Stimulated activated CD4-positive, alpha-beta T cell treated with anti-CD3 and anti-CD28 coated beads, Interleukin-1b, Interleukin-23, amount 100 ng/mL, for 24 hours (primary cell): ENCODE results near the gene SH2D6.

Source experiments
- DNase-seq, 4 experiments: peaks; one replicate each; pipeline ENCODE4 v3.0.0-alpha.2; 2020; ENCODE audit warnings: low read depth in 4 of 4, low spot score in 1 of 4

Gene SH2D6

DNA sequence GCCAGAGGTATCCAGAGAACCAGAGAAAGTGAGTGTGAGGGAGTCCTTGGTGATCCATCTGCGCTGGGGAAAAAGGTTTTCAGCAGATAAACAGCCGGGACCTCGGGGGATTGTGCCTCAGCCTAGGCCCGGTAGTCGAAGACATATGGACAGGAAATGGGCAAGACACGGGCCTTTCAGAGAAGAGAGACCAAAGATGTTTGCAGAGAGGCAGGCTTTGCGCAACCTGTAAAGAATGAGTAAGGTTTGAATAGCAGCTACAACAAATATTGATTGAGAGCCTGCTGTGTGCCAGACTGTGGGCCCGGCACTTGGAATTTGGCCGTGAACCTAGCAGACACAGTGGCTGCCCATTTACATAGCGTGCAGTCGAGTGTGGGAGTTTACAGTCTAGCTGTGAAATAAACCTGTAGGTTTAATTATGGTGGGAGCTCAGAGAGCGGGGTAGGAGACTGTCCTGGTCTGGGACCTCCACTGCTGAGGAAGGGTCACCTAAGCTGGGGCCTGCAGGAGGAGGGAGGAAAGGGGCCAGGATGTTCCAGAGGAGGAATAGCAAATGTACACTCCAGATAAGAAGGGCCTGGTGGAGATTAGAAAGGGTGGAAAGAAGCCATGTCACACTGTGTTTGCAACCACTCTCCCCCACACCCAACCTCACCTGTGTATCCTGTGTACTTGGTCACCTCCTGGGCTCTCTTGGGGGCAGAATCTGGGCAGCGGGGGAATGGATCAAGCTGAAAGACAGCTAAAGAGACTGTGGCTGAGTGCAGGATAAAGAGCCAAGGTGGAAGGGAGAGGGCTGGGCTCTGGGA lies 3.0 kb downstream of the SH2D6 start:
- DNase-seq, result no peak

DNA sequence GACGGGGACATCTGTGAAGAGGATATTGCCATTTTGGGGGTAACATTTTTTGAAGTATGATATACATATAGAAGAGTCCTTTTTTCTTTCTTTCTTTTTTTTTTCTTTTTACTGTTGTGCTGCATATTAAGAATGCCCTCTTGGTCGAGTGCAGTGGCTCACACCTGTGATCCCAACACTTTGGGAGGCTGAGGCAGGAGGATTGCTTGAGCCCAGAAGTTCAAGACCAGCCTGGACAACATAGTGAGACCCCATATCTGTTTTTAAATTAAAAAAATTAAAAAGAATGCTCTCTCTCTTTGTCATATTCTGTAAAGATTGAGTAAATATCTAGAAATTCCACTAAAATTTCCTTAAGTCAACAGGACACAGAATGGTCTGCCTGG lies 3.6 kb downstream of the SH2D6 start:
- no peak for DNase-seq

DNA sequence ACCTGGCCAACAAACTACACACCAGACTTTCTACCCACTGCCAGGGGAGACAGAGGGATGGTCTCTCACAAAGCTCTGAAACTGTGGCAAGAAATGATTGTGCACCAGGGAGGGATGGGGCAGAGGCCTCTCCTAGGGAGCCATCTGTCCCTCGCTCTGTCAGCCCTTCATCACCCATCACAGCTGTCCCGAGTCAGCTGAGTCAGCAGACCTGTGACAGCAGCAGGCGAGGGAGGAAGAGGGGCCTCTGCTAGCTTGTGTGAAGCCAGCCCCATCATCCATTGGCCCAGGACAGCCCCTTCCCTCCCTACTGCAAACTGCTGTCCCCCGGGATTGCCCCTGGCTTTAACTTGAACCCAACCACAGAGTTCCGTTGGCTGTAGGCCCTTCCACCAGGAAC lies 5.0 kb downstream of the SH2D6 start:
- no peak for DNase-seq

GRCh38 chr2:85425588-85425987 lies 7.1 kb downstream of the SH2D6 start:
- no peak for DNase-seq

- no peak for DNase-seq
Measured at GRCh38 chr2:85427300-85427835, 8.9 kb downstream of the SH2D6 start.

DNA sequence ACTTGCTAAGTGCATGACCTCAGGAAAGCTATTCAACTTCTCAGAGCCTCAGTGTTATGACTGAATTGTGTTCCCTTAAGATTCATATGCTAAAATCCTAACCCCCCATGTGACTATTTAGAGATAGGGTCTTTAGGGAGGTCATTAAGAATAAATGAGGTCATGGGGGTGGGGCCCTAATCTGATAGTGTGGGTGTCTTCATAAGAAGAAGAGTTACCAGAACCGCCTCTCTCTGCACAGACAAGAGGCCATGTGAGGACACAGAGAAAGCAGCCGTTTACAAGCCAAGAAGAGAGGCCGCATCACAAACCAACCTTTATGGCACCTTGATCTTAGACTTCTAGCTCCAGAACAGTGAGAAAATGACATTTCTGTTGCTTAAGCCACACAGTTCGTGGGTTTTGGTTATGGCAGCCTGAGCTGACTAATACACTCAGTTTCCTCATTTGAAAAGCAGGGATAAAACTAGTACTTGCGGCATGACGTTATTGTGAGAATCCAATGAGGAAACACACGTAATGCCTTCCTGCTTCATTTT lies 9.9 kb downstream of the SH2D6 start:
- no peak for DNase-seq

GRCh38 chr2:85429213-85429923 lies 10.9 kb downstream of the SH2D6 start:
- DNase-seq, result no peak

- DNase-seq, result no peak
Measured at GRCh38 chr2:85429924-85430289, 11.4 kb downstream of the SH2D6 start.

- no peak for DNase-seq
Measured at GRCh38 chr2:85430752-85431569, 12.4 kb downstream of the SH2D6 start.

DNA sequence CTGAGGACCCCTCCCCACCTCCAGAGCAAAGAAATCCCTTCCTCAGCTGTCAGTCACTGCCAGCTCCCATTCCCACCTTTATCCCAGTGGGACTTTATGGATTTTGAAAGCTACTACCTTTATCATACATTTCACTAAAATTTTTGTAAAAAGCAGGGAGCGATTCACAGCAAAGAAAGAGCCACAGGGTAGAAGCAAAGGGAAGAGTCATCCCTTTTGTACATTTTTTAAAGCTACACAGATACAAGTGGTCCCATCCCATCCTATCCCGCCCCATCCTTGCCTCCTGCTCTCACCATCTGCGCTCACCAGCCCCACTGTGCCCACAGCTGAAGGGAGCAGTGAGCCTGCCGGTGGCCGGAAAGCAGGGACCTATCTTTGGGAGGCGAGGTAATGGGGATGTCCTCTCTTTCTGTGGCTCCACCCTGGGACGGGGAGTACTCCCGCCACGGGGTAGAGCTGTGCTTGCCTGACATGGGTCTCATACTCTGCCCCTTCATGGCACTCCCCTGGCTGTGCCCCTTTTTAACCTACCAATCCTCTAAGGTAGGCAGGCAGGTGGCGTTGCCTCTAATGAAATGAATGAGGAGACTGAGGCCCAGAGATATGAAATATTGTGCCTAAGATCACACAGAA lies 13.2 kb downstream of the SH2D6 start:
- DNase-seq, result no peak

- DNase-seq, result no peak
Measured at GRCh38 chr2:85433511-85434089, 15.1 kb downstream of the SH2D6 start.

GRCh38 chr2:85434696-85435095 lies 16.2 kb downstream of the SH2D6 start:
- DNase-seq, result no peak

DNA sequence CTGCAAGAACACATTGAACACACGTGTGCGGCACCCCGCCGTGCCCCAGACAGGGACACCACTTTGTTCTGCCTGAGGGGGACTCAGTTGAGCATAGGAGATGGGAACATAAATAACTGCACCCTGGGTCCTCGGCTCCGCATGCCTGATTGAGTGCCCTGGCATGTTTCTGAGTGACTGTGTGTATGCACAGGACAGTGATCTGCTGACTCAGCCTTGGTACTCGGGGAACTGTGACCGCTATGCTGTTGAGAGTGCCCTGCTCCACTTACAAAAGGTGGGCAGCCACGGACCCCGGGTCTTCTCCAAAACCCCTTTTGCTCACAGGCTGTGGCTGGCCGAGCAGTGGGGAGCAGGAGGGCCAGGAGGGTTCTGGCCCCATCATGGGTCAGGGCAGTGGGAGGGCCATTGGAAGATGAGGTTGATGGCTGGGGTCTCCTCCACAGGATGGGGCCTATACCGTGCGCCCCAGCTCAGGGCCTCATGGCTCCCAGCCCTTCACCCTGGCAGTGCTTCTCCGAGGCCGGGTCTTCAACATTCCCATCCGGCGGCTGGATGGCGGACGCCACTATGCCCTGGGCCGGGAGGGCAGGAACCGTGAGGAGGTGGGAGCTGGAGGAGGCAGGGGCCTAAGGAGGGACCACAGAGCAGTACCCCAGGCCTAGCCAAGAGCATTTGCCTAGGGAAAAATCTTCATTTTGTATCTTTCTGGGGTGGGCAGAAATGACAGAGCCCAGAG lies 16.9 kb downstream of the SH2D6 start:
- DNase-seq, result no peak

DNA sequence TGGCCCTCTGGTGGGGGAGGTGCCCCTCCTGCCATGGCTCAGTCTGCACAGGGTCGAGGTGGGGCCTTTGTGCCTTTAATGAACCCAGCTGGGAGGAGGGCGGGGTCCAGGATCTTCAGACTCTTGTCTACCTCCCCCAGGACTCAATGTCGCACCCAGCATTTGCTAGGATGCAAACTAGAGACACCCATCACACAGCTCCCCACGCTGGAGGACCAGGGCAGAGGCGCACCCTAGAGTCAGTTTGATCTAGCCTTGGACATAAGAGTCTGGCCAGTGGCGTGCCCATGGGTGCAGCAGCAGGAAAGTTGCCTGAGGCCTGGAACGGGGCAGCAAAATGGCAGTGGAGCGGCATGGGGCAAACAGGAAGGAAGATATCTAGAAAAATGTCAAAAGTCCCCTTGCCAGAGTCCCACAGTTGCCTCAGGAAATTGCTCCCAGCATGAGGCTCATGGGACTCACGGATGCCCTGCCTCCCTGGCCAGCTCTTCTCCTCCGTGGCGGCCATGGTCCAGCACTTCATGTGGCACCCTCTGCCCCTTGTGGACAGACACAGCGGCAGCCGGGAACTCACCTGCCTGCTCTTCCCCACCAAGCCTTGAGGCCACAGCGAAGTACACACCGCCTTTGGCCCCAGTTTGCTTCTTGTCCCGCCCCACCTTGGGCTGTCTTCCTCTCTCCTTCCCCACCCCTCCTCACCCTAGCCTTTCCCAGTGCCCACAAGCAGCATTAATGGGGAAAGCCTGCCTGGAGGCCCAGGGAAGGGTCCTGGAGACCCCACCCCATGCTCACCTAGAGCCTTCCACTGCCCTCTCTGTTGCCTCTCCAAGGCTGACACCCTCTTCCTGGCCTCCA lies 17.7 kb downstream of the SH2D6 start:
- no peak for DNase-seq

DNA sequence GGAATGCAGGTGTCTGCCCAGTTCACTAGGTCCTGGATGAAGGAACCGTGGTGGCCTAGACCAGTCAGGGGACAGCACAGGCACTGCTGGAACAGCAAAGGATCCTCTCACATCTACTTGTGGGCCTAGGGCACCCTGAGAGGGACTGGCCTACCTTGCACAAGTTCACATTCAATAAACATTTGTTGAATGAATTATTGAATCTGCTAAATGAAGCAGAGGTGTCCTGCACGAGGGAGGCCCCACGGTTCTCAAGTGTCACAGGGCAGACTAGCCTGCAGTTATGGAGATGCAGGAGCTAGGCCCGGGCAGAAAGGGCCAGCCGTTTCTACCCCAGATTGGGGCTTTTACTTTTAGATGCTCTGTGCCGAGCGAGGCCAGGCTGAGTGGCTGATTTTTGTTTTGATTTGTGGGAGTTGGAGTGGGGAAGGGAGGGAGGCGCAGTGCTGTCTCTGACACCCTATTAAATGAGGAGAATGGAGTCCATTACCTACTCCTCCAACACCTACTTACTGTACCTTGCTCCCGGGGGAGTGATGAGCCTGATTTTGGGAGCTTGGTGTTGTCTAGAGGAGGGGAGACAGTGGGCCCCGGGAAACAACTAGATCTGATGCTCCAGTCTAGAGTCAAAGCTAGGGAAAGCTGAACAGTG lies 18.4 kb downstream of the SH2D6 start:
- DNase-seq, result no peak

DNA sequence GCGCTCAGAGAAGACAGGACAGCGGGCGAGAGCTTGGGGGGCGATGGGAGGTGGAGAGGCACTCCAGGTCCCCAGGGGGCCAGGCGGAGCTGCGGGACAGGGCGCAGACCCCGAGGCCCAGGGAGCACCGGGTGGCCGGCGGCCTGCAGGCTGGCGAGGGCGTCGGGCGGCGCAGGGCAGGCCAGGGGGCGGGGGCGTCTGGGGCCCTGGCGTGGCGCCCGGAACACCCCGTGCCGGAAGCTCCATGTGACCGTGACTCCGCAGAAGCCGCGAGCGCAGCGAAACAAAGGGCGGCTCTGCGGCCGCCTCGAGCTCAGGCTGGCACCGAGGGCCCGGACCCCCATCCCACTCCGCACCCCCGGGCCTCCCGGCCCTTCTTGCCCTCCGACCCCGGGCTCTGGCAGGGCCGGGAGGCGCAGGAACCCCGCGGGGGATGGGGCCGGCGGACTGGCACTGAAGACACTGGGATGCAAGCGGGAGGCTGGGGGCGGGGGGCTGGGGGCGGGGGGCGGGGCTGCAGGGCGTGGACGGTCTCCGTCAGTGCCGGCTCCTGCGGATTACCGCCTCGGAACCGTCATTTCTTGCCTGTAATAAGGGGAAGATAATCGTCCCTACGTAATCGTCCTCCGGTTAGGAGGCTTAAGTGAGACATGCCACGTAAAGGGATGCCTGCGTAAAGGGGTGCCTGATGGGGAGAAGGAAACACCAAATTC lies 19.1 kb downstream of the SH2D6 start:
- DNase-seq, result peak; percentile 32 to 67 (median 50)

DNA sequence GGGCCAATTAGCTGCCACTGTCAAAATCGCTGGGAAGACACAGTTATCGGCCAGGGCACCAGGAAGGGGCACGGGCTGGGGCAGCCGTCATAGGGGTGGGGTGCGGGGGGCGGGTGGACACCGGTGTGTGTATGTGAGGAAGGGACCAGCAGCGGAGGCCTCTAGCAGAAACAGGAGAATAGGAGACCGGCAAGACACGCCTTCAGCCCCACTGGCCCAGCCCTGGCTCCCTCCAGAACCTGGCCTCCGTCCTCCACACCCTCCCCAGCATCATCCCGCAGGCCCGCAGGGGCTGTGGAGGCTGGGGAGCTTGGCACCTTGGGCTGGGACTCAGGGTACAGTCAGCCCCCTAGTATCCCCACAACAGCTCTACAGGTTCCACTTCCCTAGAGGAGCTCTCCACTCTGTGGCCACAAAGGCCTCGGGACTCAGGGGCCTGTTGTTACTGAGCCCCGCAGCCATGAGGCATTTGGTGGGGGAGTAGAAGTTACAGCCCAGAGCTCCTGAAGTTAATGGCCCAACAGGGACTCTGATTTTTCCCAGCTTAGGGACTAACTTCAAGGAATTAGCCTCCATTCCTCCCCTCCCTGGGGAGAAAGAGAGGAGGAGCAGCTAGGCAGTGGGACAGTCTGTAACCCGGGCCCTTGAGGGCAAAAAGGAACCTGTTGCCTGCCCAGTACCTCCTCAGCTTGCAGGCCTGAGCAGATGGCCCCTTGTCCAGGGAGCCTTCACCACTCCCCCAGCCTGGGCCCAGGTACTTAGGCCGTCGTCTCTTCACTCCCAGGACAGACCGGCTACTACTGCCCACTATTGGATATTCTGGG lies 19.9 kb downstream of the SH2D6 start:
- no peak for DNase-seq
